ENCODE data around the gene EIF5.

- TF ChIP-seq CTCF (conservative IDR thresholded peaks at IDR 0.05; ENCODE audit: low read depth, low read length) (no peak), RAD21 (IDR thresholded peaks at IDR 0.05; ENCODE audit: low read length) (no peak), USF2 (IDR thresholded peaks at IDR 0.05; ENCODE audit: low read depth, low read length) (no peak), POLR2A (IDR thresholded peaks at IDR 0.05; ENCODE audit: low read depth, low read length) (no peak), MAFK (IDR thresholded peaks at IDR 0.05; ENCODE audit: low read depth, low read length) (no peak), MXI1 (IDR thresholded peaks at IDR 0.05; ENCODE audit: borderline replicate concordance, low read depth, low read length) (no peak), NFE2L2 (IDR thresholded peaks at IDR 0.05; ENCODE audit: low read depth, low read length) (no peak), CHD1 (IDR thresholded peaks at IDR 0.05; ENCODE audit: low read depth, low read length) (no peak), MAZ (IDR thresholded peaks at IDR 0.05; ENCODE audit: borderline replicate concordance, low read depth, low read length) (no peak)
Observed at GRCh38 chr14:103330536-103330935, 3.5 kb upstream of the EIF5 start.
